DND-41 (cell line): ENCODE results near the gene ALKBH5.
A peak's percentile ranks its signal among the peaks of the same experiment; 100 is the strongest.

Experiments used
- ATAC-seq: fragments of 200-7000 bp; cut with Tn5 transposase; 3 replicates; pipeline ENCODE4 v1.9.1; 2021; ENCODE audit warnings: low read depth; ENCODE audit not compliant: insufficient read depth
- DNase-seq: peaks from one replicate; pipeline ENCODE4 v3.0.0-alpha.2; 2020
- H2AFZ ChIP-seq: 2 replicates; pipeline ENCODE4 v1.6.0; 2012; ENCODE audit warnings: low read depth, low read length
- H3K27ac ChIP-seq: 2 replicates; pipeline ENCODE4 v1.5.1; 2012; ENCODE audit warnings: low read length, inconsistent platforms
- H3K27me3 ChIP-seq: fragments of 200-600 bp; sonication (generic); 2 replicates; pipeline ENCODE4 v1.6.0; 2012; ENCODE audit warnings: low read length, mild to moderate bottlenecking, inconsistent platforms; ENCODE audit not compliant: insufficient read depth, poor library complexity
- H3K36me3 ChIP-seq: 2 replicates; pipeline ENCODE4 v1.5.1; 2012; ENCODE audit warnings: low read length, inconsistent platforms; ENCODE audit not compliant: insufficient read depth
- H3K4me1 ChIP-seq: 2 replicates; pipeline ENCODE4 v1.5.1; 2012; ENCODE audit warnings: mild to moderate bottlenecking, low read length; ENCODE audit not compliant: insufficient read depth
- H3K4me2 ChIP-seq: 2 replicates; pipeline ENCODE4 v1.6.0; 2012; ENCODE audit warnings: mild to moderate bottlenecking, moderate library complexity, low read length, inconsistent platforms; ENCODE audit not compliant: insufficient read depth
- H3K4me3 ChIP-seq, 2 experiments: fragments of 200-600 bp in 1 of 2; shearing (Covaris generic) in 1 of 2; 2 replicates each; pipeline ENCODE4 v1.5.1; 2012 to 2016; ENCODE audit warnings: inconsistent platforms in 2 of 2, low read length in 2 of 2, mild to moderate bottlenecking in 2 of 2, low read depth in 1 of 2, moderate library complexity in 1 of 2
- H3K79me2 ChIP-seq: 2 replicates; pipeline ENCODE4 v1.6.0; 2012; ENCODE audit warnings: low read length, inconsistent platforms; ENCODE audit not compliant: insufficient read depth
- H3K9ac ChIP-seq: 2 replicates; pipeline ENCODE4 v1.6.0; 2012; ENCODE audit warnings: low read depth, mild to moderate bottlenecking, inconsistent platforms, low read length, moderate library complexity
- H3K9me3 ChIP-seq: 2 replicates; pipeline ENCODE4 v1.5.1; 2012; ENCODE audit warnings: low read length, moderate library complexity, mild to moderate bottlenecking, inconsistent platforms; ENCODE audit not compliant: insufficient read depth, severe bottlenecking
- H4K20me1 ChIP-seq: 2 replicates; pipeline ENCODE4 v1.6.0; 2012; ENCODE audit warnings: low read length; ENCODE audit not compliant: insufficient read depth
- EZH2 ChIP-seq: IDR thresholded peaks from 3 replicates; pipeline ENCODE4 v1.6.1; 2012; ENCODE audit warnings: borderline replicate concordance, low read depth, mild to moderate bottlenecking, moderate library complexity, low read length, inconsistent platforms; ENCODE audit not compliant: severe bottlenecking
- TF ChIP-seq, protein P1 (sequence below): IDR thresholded peaks from 2 replicates; pipeline ENCODE4 v1.5.1; 2012; ENCODE audit warnings: borderline replicate concordance, low read length, moderate library complexity, mild to moderate bottlenecking; ENCODE audit not compliant: poor library complexity, severe bottlenecking; ENCODE audit errors: extremely low read depth

Gene ALKBH5

DNA sequence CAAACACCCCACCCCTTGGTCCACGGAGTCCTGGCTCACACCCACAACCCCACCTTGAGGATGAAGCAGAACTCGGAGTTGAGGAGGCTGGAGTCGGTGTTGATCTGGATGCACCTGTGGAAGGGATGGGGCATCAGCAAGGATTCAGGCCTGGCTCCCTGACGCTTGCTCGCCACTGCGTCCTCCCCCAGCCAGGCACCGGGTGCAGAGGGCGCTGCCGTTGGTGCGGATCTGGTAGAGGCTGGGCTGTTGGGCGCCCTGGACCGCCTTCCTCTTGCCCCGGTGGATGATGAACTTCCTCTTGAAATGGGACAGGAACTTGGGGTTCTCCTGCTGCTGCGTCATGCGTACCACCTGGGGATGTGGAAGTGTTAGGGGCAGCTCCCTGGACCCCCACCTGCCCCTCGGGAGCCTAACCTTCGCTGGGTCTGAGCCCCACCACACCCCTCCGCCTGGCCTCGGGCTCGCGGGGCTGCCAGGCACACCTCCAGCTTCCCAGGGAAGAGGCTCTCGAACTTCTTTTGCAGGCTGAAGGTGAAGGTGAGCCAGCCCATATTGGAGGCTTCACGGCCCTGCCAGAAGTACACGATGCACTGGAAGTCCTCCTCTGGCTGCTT lies 62.6 kb downstream of the ALKBH5 start:
- H3K36me3 ChIP-seq: peaks cover 88% of the 10 kb centered on the region
- TF ChIP-seq, protein P1, sequence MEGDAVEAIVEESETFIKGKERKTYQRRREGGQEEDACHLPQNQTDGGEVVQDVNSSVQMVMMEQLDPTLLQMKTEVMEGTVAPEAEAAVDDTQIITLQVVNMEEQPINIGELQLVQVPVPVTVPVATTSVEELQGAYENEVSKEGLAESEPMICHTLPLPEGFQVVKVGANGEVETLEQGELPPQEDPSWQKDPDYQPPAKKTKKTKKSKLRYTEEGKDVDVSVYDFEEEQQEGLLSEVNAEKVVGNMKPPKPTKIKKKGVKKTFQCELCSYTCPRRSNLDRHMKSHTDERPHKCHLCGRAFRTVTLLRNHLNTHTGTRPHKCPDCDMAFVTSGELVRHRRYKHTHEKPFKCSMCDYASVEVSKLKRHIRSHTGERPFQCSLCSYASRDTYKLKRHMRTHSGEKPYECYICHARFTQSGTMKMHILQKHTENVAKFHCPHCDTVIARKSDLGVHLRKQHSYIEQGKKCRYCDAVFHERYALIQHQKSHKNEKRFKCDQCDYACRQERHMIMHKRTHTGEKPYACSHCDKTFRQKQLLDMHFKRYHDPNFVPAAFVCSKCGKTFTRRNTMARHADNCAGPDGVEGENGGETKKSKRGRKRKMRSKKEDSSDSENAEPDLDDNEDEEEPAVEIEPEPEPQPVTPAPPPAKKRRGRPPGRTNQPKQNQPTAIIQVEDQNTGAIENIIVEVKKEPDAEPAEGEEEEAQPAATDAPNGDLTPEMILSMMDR: no peak
- TF ChIP-seq EZH2: no peak

DNA sequence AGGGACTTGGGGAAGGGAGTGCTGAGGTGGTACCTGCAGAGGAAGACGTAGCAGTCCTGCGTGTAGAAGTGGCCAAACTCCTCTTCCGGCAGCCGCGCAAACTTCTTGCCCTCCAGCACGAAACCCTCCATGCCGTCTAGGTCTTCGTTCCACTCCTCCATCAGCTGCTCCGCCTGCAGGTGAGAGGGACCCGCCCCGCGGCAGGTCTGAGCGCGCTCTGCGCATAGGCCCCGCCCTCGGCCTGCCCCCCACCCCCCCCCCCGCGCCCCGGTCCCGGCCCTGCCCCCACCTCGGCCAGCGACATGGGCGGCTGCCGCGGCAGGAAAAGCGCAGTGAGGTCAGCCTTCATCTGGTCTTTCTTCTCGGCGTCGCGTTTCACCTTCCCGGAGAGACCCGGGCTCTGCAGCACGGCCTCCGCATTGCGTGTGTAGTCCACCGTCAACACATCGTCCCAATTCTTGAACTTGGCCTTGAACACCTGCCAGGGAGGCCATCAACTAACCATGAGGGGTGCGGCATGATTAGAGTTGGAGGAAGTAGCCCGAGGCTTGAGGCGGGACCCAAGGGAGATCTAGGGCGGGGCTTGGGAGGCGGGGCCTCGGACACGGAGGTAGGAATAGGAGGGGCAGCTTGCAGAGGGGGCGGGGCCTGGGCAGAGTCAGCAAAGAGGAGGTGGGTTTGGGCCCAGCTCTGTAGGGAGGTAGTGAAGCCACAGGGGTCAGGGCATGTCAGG lies 63.4 kb downstream of the ALKBH5 start:
- Histone ChIP-seq H3K4me1 (no peaks in the 10 kb centered on the region), H3K4me3 (no peak overlapping the region), H4K20me1 (peaks cover 11% of the 10 kb centered on the region), H3K79me2 (no peaks in the 10 kb centered on the region), H3K27me3 (no peaks in the 10 kb centered on the region), H3K9ac (no peak overlapping the region), H3K27ac (no peak overlapping the region), H2AFZ (no peak overlapping the region), H3K4me2 (no peak overlapping the region), H3K9me3 (no peaks in the 10 kb centered on the region), H3K36me3 (peaks cover 88% of the 10 kb centered on the region)
- no peak for ATAC-seq
- DNase-seq: peak; percentile 41
- TF ChIP-seq, protein P1: no peak
- TF ChIP-seq EZH2: no peak

More for the DNA sequence above, 62.6 kb downstream of the ALKBH5 start:
- no peaks in the 10 kb centered on the region for H3K27me3 ChIP-seq
- H3K27ac ChIP-seq: no peak overlapping the region
- no peak overlapping the region for H3K4me2 ChIP-seq
- peaks cover 11% of the 10 kb centered on the region for H4K20me1 ChIP-seq
- no peak for DNase-seq
- no peak overlapping the region for H2AFZ ChIP-seq
- no peak overlapping the region for H3K9ac ChIP-seq
- H3K4me3 ChIP-seq: no peak overlapping the region
- no peaks in the 10 kb centered on the region for H3K4me1 ChIP-seq
- H3K9me3 ChIP-seq: no peaks in the 10 kb centered on the region
- no peaks in the 10 kb centered on the region for H3K79me2 ChIP-seq
- no peak for ATAC-seq

DNA sequence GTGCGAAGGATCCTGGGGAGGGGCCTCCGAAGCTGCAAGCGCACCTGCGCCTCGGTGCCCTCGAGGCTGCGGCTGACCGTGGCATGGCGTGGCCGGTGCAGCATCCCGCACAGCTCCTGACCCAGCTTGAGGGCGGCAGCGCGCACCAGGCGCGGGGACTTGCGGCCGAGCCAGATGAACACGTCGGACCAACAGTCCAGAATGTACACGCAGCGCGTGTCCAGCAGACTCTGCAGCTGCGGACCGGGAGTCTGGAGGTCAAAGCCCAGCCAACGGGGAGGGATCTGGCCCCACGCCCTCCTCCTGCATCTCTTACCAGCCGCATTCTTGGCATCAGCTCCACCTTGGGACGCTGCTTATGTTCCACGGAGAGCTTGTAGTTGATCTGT lies 64.0 kb downstream of the ALKBH5 start:
- H3K27me3 ChIP-seq: no peaks in the 10 kb centered on the region
- no peak for ATAC-seq
- H3K36me3 ChIP-seq: peaks cover 88% of the 10 kb centered on the region
- no peak overlapping the region for H3K4me2 ChIP-seq
- TF ChIP-seq EZH2: no peak
- no peak overlapping the region for H3K4me3 ChIP-seq
- no peaks in the 10 kb centered on the region for H3K9me3 ChIP-seq
- H2AFZ ChIP-seq: no peak overlapping the region
- no peak overlapping the region for H3K9ac ChIP-seq
- H4K20me1 ChIP-seq: peaks cover 11% of the 10 kb centered on the region
- H3K27ac ChIP-seq: no peak overlapping the region
- no peaks in the 10 kb centered on the region for H3K79me2 ChIP-seq
- DNase-seq: no peak
- H3K4me1 ChIP-seq: no peaks in the 10 kb centered on the region

DNA sequence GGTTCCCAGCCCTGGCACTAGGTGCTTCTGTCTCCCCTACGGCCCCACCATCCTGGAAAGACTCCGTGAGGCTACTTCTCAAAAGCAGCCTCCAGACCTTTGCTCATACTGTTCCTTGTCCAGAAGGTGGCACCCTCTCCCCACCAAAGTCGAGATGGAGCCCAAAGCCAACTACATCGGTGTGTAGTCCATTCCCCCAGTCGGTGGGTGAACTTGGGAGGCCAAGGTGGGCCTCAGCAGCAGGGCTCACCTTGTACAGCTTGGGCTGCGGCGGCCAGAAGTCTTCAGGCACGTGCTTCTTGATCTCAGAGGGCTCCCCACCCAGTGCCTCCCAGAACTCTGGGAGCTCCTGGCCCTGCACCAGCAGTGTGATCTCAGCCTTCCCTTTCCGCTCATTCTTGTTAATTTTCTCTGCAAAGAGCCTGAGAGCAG lies 64.7 kb downstream of the ALKBH5 start:
- Histone ChIP-seq H3K79me2 (no peaks in the 10 kb centered on the region), H3K4me2 (no peak overlapping the region), H2AFZ (no peak overlapping the region), H3K4me1 (no peaks in the 10 kb centered on the region), H3K36me3 (peaks cover 93% of the 10 kb centered on the region), H3K27me3 (no peaks in the 10 kb centered on the region), H3K27ac (no peak overlapping the region), H3K9ac (no peak overlapping the region), H3K9me3 (no peaks in the 10 kb centered on the region), H3K4me3 (no peak overlapping the region), H4K20me1 (peaks cover 10% of the 10 kb centered on the region)
- ATAC-seq (peak; percentile 83), DNase-seq (peak; percentile 72)
- TF ChIP-seq, protein P1: peak; percentile 82
- TF ChIP-seq EZH2: no peak
